Loucy (cell line): Measurements from ENCODE around the gene PARD3B.

Experiments
- H2AFZ ChIP-seq: fragments of 200-600 bp; sonication (generic); 2 replicates; pipeline ENCODE4 v1.6.0; 2016; ENCODE audit warnings: antibody characterized with exemption, mild to moderate bottlenecking, low read length, moderate library complexity
- H3F3A ChIP-seq: fragments of 200-600 bp; 2 replicates; pipeline ENCODE4 v1.6.0; 2016; ENCODE audit warnings: antibody characterized with exemption, low read depth, mild to moderate bottlenecking
- H3K27me3 ChIP-seq: fragments of 200-600 bp; sonication (generic); 2 replicates; pipeline ENCODE4 v1.6.1; 2014; ENCODE audit warnings: low read length, mild to moderate bottlenecking; ENCODE audit not compliant: insufficient read depth, poor library complexity, severe bottlenecking
- H3K36me3 ChIP-seq: fragments of 200-600 bp; sonication (generic); 2 replicates; pipeline ENCODE4 v1.6.1; 2016; ENCODE audit warnings: low read length; ENCODE audit not compliant: insufficient read depth
- H3K4me1 ChIP-seq: fragments of 200-600 bp; sonication (generic); 2 replicates; pipeline ENCODE4 v1.5.1; 2014; ENCODE audit warnings: low read length, mild to moderate bottlenecking; ENCODE audit not compliant: insufficient read depth, poor library complexity, severe bottlenecking
- H3K4me2 ChIP-seq: fragments of 200-600 bp; sonication (generic); 2 replicates; pipeline ENCODE4 v1.6.0; 2014; ENCODE audit warnings: antibody characterized with exemption, low read length, low read depth, mild to moderate bottlenecking; ENCODE audit not compliant: poor library complexity, severe bottlenecking
- H3K4me3 ChIP-seq: fragments of 200-600 bp; sonication (generic); 2 replicates; pipeline ENCODE4 v1.5.1; 2014; ENCODE audit warnings: low read length, mild to moderate bottlenecking, mixed read lengths; ENCODE audit not compliant: poor library complexity, severe bottlenecking
- H3K79me2 ChIP-seq: fragments of 200-600 bp; sonication (generic); 2 replicates; pipeline ENCODE4 v1.6.1; 2014; ENCODE audit warnings: low read length; ENCODE audit not compliant: insufficient read depth
- H3K9ac ChIP-seq: fragments of 200-600 bp; sonication (generic); 2 replicates; pipeline ENCODE4 v1.6.0; 2014; ENCODE audit warnings: mild to moderate bottlenecking, low read depth, low read length, moderate library complexity; ENCODE audit not compliant: poor library complexity, severe bottlenecking
- H3K9me2 ChIP-seq: fragments of 200-600 bp; sonication (generic); replicated peaks from 2 replicates; pipeline ENCODE4 v1.6.1; 2016; ENCODE audit warnings: low read depth, low read length, mixed read lengths
- H3K9me3 ChIP-seq: fragments of 200-600 bp; sonication (generic); 2 replicates; pipeline ENCODE4 v1.6.1; 2014; ENCODE audit warnings: mild to moderate bottlenecking, antibody characterized with exemption, low read length, low read depth; ENCODE audit not compliant: insufficient read depth
- H4K20me1 ChIP-seq: fragments of 200-600 bp; sonication (generic); 2 replicates; pipeline ENCODE4 v1.6.0; 2014; ENCODE audit warnings: antibody characterized with exemption, low read length, mild to moderate bottlenecking; ENCODE audit not compliant: insufficient read depth, poor library complexity, severe bottlenecking
- CTCF ChIP-seq: fragments of 200-600 bp; sonication (generic); conservative IDR thresholded peaks from 2 replicates; pipeline ENCODE4 v1.5.1; 2014; ENCODE audit warnings: mild to moderate bottlenecking, antibody characterized with exemption, low read length
- EZH2phosphoT487 ChIP-seq: fragments of 200-600 bp; IDR thresholded peaks from 2 replicates; pipeline ENCODE4 v1.6.1; 2018; ENCODE audit warnings: antibody characterized with exemption, mild to moderate bottlenecking, moderate library complexity, borderline replicate concordance

The PARD3B gene

GRCh38 chr2:205130111-205130829 is 585.0 kb downstream of the PARD3B start:
- H3K4me2 ChIP-seq = peak overlapping the region; percentile 22
- no peaks in the 10 kb centered on the region for H3K9me3 ChIP-seq
- no peaks in the 10 kb centered on the region for H3K27me3 ChIP-seq
- H3K9me2 ChIP-seq = no peaks in the 10 kb centered on the region
- peak overlapping the region; percentile 89 for H2AFZ ChIP-seq
- peak overlapping the region; percentile 0 for H3K9ac ChIP-seq
- H3F3A ChIP-seq = no peaks in the 10 kb centered on the region
- no peaks in the 10 kb centered on the region for H3K79me2 ChIP-seq
- no peaks in the 10 kb centered on the region for H3K36me3 ChIP-seq
- no peak overlapping the region for H3K4me3 ChIP-seq
- peaks cover 15% of the 10 kb centered on the region for H3K4me1 ChIP-seq
- TF ChIP-seq EZH2phosphoT487 = no peak
- TF ChIP-seq CTCF = peak; percentile 43
- H4K20me1 ChIP-seq = no peaks in the 10 kb centered on the region

- H4K20me1 ChIP-seq = no peaks in the 10 kb centered on the region
- TF ChIP-seq EZH2phosphoT487 (no peak), CTCF (no peak)
- peaks cover 15% of the 10 kb centered on the region for H3K4me1 ChIP-seq
- no peaks in the 10 kb centered on the region for H3K36me3 ChIP-seq
- no peaks in the 10 kb centered on the region for H3K9me3 ChIP-seq
- H2AFZ ChIP-seq = no peak overlapping the region
- no peak overlapping the region for H3K4me2 ChIP-seq
- H3K9ac ChIP-seq = no peak overlapping the region
- H3K27me3 ChIP-seq = no peaks in the 10 kb centered on the region
- H3K79me2 ChIP-seq = no peaks in the 10 kb centered on the region
- H3K9me2 ChIP-seq = no peaks in the 10 kb centered on the region
- no peaks in the 10 kb centered on the region for H3F3A ChIP-seq
- no peak overlapping the region for H3K4me3 ChIP-seq
These were observed 588.3 kb downstream of the PARD3B start for GRCh38 chr2:205133544-205133943.

GRCh38 chr2:205138735-205139134 is 593.5 kb downstream of the PARD3B start:
- Histone ChIP-seq H3K9ac (no peak overlapping the region), H3K4me1 (no peaks in the 10 kb centered on the region), H2AFZ (no peak overlapping the region), H3K4me3 (no peak overlapping the region), H3K9me3 (no peaks in the 10 kb centered on the region), H3K4me2 (no peak overlapping the region), H4K20me1 (no peaks in the 10 kb centered on the region), H3F3A (no peaks in the 10 kb centered on the region), H3K36me3 (no peaks in the 10 kb centered on the region), H3K27me3 (no peaks in the 10 kb centered on the region), H3K79me2 (no peaks in the 10 kb centered on the region), H3K9me2 (no peaks in the 10 kb centered on the region)
- TF ChIP-seq EZH2phosphoT487 = no peak
- no peak for TF ChIP-seq CTCF
